HG03442 (cell line): ENCODE measurements around the gene CSNK2B.

Source experiments
- ATAC-seq: cut with Tn5 transposase; IDR thresholded peaks from one replicate; pipeline ENCODE4 v1.9.1; 2021; ENCODE audit warnings: mild to moderate bottlenecking, moderate library complexity; ENCODE audit not compliant: unreplicated experiment

Gene CSNK2B

DNA sequence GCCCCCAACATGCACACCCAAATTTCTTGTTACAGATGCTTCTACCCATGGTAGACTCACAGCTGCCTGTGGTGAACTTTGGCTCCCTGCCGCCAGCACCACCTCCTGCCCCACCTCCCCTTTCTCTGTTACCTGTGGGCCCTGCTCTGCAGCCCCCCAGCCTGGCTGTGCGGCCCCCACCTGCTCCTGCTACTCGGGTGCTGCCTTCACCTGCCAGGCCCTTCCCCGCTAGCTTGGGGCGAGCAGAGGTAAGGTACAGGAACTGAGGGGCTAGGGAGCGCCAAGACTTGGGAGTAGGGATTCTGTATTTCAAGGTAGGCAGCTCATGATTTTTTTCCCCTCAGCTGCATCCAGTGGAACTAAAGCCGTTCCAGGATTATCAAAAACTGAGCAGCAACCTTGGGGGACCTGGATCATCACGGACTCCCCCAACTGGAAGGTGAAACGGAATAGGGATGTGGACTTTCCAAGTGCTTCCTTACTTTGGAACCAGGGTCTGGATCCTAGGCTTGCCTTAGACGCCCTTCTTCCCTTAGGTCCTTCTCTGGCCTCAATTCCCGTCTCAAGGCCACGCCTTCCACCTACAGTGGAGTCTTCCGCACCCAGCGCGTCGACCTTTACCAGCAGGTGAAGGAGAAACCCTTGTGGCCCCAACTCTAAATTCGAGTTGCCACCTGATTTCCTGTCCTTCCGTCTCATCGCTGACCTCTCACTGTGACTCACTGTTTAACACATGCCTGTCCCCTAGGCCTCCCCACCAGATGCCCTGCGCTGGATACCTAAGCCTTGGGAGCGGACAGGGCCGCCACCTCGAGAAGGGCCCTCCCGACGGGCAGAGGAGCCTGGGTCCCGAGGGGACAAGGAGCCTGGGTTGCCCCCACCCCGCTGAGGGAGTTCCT, 28.9 kb upstream of the CSNK2B start:
- no peak for ATAC-seq

DNA sequence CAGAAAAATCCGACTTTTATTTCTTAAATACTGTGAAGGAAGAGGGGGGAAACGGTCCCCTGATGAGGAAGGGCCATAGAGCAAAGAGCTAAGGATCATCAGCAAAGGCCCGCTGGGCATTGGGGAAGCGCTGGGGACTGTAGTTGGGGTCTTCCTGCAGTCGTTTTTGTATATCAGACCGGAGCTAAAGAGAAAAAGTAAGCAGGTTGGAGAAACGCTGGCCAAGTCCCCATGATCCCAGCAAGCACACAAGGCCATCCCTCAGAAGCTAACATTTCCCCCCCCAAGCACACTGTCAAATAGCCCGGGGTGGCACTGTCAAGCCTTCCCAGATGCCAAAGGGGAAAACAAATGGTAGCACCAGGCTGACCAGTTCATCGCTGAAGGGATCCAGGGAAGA, 26.8 kb upstream of the CSNK2B start:
- ATAC-seq: no peak

- ATAC-seq: no peak
Observed at GRCh38 chr6:31639449-31639861, 26.4 kb upstream of the CSNK2B start.

GRCh38 chr6:31640612-31641011, 25.3 kb upstream of the CSNK2B start:
- ATAC-seq: no peak

- no peak for ATAC-seq
Observed at GRCh38 chr6:31641370-31641769, 24.5 kb upstream of the CSNK2B start.

DNA sequence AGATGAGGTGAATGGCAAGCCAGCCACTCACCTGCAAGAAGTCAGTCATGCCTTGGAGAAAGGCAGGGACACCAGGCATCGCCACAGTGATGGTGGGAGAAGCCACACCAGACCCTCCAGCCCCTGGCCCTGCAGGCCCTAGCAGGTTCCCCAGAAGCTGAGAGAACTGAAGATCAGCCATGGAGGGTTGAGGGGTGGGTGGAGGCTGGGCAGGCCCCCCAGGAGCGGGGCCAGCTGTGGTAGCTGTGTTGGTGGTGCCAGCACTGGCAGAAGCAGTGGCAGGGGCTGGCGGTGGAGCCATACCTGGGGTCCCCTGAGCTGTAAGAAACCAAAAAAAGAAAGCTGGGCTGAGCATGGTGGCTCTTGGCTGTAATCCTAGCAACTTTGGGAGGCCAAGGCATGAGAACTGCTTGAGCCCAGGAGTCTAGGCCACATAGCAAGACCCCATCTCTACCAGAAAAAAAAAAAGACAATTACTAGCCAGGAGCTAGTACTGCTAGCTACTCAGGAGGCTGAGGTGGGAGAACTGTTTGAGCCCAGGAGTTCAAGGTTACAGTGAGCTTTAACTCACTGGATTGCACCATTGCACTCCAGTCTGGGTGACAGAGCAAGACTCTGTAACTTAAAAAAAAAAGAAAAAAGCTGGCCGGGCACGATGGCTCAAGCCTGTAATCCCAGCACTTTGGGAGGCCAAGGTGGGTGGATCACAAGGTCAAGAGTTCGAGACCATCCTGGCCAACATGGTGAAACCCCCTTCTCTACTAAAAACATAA, 22.9 kb upstream of the CSNK2B start:
- ATAC-seq: no peak

DNA sequence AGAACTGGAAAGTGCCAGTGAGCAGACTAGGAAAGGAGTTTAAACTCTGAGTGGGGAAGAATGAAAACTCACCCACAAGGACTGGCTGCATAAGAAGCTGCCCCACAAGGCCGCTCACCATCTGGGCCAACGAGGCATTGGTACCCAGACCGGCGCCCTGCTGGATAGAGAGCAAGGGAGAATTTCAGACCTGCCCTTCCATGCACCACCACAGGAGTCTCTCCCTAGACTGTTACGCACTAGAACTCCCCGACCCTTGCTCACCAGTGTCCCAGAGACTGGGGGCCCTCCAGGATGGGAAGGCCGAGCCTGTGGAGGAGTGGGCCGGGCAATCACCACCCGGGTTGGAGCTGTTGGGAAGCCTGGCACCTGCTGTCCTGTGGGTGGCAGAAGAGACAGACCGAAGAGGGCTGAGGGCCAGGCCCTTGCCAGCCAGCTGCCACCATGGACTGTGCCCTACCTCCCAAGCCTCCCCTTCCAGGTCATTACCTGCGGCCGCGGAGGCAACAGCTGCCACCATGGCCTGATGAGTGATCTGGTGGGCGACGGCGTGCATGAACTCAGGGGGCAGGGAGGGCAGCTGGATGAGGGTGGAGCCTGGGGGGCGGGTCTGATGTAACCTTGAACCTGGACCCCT, 21.9 kb upstream of the CSNK2B start:
- ATAC-seq: no peak

DNA sequence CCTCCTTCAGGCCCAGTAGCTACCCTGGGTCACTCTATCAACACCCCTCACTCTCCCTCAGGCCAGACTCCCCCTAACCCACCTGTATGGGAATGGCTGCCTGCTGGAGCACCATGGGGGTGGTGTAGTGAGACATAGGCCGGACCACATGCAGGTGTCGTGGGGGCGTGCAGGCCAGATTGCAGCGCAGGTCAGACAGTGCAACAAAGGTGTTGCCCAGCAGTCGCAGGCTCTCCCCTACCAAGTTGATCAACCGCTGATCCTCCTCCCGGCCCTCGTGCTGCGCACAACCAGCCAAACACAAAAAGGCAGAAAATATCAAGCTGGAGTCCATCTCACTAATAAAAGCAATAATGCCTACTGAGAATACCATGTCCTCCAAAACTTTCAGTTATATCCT, 20.6 kb upstream of the CSNK2B start:
- no peak for ATAC-seq

DNA sequence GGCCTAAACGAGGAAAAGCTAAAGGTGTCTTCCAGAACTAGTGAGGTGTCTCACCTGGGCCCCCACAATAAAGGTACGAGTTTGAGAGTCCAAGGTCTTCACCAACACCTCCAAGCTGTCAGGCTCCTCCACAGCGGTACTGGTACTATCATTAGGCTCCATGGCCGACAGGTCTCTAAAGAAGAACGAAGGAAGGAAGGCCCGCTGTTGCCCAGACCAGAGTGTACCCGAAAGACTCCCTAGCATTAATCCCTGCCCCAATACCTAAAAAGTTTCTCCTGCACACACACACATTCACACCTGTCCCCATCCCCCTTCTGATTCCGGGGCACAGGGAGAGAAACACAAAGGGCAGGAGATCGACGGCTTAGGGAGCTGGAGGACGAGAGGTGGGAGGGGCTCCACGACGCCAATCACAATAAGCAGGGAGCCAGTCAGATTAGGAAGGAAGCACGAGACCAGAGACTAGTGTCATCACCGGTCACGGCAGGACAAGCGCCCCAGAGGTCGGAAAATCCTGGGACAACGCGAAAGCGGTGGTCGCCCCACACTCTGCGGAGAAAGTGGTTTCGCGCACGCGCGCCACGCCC, 14.2 kb upstream of the CSNK2B start:
- ATAC-seq: peak; percentile 40

- ATAC-seq: peak; percentile 38
Observed at GRCh38 chr6:31652925-31653724, 12.8 kb upstream of the CSNK2B start.

- ATAC-seq: no peak
Observed at GRCh38 chr6:31654574-31655348, 11.1 kb upstream of the CSNK2B start.

GRCh38 chr6:31655349-31656237, 10.3 kb upstream of the CSNK2B start, which contains the start of gene APOM:
TSS of gene APOM (plus strand) at chr6:31655894. CDS start at chr6:31655967, 73 bp downstream.
- ATAC-seq: no peak

DNA sequence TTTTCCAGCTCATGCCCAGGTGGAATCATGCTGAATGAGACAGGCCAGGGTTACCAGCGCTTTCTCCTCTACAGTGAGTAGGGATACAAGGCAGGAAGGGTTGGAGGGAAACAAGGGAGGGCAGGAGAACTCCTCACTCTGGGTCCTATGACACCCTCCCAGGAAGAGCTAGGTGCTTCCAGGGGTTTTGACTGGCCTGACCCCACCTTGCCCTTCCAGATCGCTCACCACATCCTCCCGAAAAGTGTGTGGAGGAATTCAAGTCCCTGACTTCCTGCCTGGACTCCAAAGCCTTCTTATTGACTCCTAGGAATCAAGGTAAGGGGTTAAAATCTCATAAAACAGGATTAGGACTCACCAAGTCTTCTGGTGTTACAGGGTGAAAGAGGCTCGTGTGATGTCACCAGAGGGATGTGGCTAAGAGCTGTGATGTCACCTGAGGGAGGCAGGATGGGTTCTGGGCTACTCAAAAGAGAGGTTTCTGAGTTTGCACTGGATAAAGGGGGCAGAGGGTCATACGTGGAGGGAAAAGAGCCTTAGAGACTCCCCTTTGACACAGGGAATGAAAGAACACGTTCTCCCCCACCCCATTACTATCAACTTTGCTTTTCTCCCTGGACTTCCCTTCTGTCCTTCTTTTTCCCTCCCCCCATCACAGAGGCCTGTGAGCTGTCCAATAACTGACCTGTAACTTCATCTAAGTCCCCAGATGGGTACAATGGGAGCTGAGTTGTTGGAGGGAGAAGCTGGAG, 8.3 kb upstream of the CSNK2B start:
- no peak for ATAC-seq

DNA sequence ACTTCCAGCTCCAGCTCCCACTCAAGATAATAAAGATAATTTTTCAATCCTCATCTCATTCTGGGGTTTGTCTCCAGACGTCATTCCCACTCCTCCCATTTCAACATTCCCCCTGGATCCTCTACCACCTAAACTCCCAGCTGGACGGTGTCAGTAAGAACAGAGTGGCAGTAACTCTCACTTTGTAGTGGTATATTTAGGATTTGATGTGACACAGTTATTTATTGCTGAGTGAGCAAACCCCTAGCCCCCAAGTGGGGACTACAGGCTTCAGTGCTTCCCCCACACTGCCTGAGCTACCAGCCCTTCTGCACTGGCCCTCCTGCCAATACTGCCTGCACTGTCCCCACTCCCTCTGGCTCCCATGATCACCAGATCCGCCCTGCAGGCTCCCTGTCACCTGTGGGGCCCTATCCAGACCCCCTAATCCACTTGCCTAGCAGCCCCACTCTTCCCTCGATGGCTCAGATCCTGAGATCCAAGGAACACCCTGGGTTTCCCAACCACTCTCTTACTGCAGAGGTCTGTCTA, 7.7 kb upstream of the CSNK2B start:
- no peak for ATAC-seq

GRCh38 chr6:31658983-31659648, 6.8 kb upstream of the CSNK2B start:
- ATAC-seq: no peak

DNA sequence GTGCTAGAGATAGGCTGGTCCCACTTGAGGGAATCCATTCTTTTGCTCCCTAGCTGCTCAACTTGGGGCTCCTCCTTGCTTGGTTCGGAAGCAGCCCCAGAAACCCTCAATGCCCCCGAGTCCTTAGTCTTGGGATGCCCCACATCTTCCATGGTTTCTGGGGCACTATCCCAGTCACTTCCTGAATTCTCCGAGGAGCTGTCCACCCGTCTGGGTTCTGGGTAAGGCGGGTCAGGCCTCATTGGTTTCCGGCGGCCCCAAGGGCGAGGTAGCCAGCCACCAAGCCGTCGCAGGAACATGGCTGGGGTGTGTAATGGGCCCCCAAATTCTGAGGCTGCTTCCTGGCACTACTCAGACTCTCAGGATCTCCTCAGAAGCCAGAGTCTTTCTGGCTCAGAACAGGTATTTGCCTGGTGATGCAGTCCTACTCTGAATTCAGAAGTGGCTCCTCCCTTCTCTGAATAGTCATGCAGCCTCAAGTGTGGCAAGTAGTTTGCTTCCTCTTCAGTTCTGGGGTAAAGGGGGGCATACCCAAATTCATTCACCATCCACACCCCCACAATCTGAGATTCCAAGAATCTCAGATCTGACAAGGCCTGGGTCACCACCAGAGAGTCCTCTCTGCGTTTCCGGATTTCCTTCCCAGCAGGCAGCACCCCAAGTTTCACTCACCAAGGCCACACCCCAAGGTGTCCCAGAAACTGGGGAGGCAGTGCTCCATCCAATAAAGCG, 6.1 kb upstream of the CSNK2B start:
- no peak for ATAC-seq
